Dermis microvascular lymphatic vessel endothelial cell (primary cell): Measurements from ENCODE around the gene HOXB5. TPM values are rescaled to one million over a fixed set of nuclear protein-coding genes. Genes with fewer than 3 reads are reported as not detected.

Source experiments
- DNase-seq, 2 donors: peaks; one replicate each; pipeline versions ENCODE4 v3.0.0 to v3.0.0-alpha.2; 2010; ENCODE audit warnings: low read depth in 2 of 2
- total RNA-seq: library from RNA; depleted of rRNA; stranded (reverse); fragments of >200 nt; gene quantifications from 2 replicates; pipeline ENCODE4 v1.2.1, GENCODE V29; 2014

The HOXB5 gene
- total RNA-seq, 1 donor from 2014 or later = 0.13 TPM

DNA sequence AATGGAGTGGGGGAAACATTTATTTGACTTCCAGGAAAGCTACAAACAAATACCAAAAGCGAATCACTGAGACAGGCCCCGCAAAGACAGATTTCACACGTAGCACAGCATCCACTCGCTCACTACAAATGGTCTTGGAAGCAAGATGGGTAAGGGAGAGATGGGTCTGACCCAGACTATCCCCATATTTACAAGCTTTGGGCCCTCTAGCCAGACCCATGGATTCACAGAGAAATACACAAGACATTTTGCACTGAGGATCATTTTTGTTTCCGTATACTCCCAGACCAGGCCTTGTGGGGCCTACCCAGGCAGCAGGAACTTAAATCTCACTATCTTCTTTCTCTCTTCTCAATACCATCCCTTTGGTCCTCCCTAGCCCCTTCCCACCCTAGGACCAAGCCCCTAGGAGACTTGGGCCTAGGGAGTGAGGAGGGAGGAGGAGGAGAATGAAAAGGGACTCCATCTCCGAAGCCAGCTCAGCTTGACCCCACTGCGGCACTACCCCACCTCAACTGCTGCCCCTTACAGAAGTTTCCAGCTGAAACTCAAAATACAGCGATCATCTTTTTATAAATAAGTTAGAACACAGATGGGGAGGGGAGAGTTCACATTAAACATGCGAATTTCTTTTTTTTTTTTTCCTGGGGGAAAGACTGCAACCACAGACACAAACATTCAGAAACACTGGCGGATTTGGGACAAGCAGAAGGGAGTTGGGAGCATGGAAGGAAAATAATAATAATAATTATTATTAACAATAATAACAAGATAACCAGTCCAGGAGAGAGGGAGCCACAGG, 2.1 kb downstream of the HOXB5 start:
- DNase-seq = no peak

- DNase-seq = no peak
Measured at GRCh38 chr17:48590607-48591161, 2.9 kb downstream of the HOXB5 start.

GRCh38 chr17:48589831-48590606, 3.6 kb downstream of the HOXB5 start, which contains the start of gene HOXB3:
TSS of gene HOXB3 (minus strand) at chr17:48590241. CDS start at chr17:48552474, 37,767 bp downstream.
- no peak for DNase-seq

DNA sequence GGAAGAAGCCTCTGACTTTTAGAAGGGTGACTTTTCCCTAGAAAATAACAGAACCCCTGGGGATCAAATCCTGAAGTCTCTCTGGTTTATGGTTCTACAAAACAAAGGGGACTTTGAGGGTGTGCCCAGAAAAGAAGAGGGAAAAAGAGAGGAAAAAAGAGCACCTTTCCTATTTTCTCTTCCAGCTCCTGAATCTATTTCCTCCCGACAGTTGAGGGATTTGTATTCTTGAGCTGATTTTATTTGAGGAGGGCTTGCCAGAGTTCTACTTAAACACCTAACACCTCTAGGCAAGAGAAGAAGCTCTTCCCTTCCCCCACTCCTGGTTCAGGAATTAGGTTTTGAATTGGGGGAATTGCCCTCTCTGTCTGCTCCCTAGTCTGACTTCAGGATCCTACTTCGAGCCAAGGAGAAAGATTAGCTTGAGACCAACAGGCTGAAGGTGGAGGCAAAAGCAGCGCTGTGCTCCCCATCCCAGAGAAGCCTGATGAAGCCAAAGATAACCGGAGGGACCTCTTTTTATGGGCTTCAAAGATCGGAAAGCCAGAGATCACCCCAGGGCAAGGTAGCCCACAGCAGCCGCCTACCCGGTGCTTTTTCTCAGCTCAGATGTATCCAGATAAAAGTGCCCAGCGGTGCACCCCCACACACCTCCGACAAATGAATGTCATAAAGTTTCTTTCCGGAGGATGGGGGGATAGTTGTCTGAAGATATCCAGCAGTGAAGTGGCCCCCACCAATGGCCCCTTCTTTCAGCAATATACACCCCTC, 4.3 kb downstream of the HOXB5 start:
- no peak for DNase-seq

- DNase-seq = no peak
Measured at GRCh38 chr17:48588528-48588927, 5.1 kb downstream of the HOXB5 start.

DNA sequence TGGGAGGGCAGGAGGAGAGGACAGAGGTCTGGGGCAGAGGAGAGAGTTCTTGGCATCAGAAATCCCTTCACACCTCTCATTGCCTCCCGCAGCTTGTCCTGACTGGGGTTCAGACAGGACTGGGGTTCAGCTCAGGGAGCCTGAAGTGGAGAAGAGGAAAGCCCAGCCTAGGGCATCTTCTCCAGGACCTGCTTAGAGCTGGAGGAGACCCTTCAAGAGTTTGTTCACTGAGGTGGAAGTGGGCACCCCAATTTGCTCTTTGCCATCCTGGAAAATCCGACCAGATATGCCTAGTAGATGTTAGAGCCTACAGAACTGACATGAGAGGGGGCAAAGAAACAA, 5.5 kb downstream of the HOXB5 start:
- DNase-seq = no peak

- DNase-seq = peak in 1 of 2 donors; percentile 65
Measured at GRCh38 chr17:48587276-48588073, 6.1 kb downstream of the HOXB5 start.

- DNase-seq = no peak
Measured at GRCh38 chr17:48586355-48587258, 7.0 kb downstream of the HOXB5 start.

- no peak for DNase-seq
Measured at GRCh38 chr17:48584223-48584741, 9.3 kb downstream of the HOXB5 start.

DNA sequence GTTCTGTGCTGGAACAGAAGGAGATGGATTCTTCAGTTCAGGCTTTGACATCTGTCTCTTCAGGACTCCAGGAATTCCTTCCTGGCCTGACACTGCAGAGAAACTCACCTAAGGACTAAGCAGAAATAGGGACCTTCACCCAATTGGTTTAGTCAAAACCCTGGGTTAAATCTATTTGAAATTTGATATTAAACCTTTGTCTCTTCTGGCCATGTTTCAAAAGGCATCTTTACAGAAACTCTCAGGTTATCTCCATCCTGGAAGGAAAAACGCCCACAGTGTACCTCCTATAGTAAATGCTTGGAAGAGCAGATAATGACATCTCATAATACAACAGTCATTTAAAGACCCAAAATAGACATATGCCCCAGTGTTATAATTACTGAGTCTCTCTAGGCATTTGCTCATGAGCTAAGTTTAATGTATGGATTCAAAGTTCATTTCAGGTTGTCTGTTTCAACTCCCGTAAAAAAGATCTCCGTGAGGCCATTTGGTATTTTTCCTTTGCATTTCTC, 9.8 kb downstream of the HOXB5 start:
- DNase-seq = no peak

GRCh38 chr17:48582750-48583069, 10.9 kb downstream of the HOXB5 start:
- DNase-seq = no peak

DNA sequence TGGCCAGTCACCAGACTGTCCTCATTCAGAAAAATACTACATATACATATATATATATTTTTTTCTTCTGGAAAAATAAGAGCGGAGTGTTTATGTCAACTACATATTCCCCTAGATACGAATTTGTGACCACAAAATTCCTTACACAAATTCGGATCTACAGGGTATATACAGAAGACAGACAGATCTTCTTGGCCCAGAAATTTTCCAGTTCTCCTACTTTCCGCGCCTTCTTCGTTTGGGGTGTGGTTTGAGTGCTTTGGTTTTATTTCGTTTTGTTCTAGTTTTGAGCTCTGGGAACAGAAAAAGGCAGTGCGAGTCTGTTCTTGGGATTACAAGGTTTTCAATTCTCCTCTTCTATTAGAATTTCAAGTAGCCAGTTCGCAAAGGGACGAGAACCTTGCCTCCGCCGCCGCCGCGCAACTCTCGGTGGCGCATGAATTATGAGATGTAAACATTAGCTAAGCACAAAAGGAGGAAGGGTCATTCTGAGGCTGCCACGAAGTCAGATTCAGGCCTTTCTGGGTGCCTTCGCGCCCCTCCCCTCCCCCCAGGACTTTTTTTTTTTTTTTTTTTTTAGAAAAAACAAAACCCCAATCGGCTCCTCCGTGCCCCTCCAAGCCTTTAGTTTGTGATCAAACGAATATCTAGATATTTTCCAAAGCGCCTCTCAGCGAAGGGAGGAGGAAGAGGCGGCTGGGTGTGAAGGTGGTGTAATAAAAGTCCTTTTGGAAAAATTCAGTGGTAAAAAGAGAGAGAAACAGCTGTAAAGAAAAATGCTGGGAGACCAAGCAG, 13.6 kb downstream of the HOXB5 start:
- DNase-seq = no peak

DNA sequence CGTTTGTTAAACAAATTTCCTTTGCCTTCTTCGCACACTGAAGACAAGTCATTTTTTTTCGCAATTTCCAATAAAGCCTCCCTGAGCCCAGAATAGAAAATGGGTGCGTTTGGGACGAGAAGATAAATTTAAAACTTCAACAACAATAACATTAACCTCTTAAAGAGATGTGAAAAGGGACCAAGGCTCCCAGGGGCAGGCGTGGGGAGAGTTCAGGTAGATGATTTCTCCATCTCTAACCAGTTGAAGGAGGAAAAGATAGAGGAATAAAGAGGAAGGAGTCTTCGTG, 14.2 kb downstream of the HOXB5 start:
- DNase-seq = no peak

DNA sequence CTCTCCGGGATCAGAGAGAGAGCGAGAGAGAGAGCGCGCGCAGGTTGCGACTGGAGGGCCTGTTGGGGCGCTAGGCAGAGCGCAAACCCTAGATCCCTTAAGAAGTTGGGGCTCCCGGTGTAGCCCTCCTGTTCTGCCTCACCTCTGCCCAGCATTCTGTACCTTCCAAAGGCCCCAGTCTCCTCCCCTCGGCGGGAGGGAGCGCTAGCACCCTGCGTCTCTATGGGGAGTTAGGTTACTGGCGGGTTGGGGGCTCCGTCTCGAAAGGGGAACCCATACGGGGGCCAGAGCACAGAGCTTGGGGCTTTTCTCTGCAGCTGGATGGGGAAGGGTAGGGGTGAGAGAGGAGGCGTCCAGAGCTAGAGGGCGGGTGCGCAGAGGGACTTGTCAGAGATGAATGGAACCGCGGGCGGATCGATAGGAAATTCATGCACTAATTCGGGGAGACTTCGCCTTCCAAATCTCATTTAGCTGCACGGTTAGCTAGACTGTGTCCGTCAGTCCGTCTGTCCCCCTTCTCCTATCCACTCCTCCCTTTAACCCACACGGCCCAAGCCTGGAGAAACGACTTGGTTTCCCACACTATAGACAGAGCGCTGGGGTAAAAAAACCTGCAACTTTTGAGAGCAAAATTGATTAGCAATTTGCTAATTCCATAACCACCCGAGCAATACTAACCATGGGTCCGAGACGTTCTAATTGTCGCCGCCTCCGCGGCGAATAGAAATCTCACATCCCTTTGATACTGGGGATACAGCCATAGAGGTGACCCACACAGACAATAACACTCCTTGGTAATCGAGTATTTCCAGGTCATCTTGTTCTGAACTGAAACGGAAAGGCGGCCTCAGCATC, 14.7 kb downstream of the HOXB5 start:
- peak in 1 of 2 donors; percentile 56 for DNase-seq

DNA sequence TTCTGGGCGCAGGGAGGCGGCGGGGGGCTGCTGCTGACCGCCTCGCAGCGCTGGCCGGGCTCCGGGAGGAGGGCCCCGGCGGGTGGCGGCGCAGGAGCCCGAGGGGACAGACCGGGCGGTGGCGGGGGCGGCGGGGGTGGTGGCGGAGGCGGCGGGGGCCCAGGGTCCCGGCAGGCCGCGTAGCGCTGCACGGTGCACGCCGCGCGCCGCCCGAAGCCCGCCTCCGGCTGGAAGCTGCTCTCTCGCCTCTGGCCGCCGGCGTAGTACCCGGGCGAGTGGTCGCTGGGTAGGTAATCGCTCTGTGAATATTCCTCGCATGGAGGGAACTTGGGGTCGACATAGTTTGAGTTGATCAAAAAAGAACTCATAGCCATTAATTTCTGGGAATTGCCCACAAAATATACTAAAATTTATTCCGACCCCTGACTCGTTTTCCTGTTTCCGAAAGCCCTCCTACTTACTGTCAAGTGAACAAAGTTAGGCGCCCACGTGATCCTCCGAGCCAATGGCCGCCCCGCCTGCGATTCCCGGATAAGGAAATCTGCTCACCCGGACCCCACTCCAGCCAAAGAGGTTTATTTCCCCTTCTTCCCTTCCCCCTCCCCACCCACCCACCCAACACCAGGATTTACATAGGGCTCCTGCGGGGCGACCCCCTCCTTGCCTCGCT, 15.5 kb downstream of the HOXB5 start, which contains the start of gene HOXB4:
Gene HOXB4 (minus strand): TSS at position 405 of the 670 bp plus-strand sequence. CDS start 31 bp downstream, at position 374.
- DNase-seq = peak; percentile 52 to 89

- no peak for DNase-seq
Measured at GRCh38 chr17:48577330-48577945, 16.1 kb downstream of the HOXB5 start.
